NCI-H2029 treated with DMSO at 0.1 percent for 48 hours (cell line): ENCODE measurements around the gene CERKL.

Experiments used
- DNase-seq: peaks from one replicate; lab custom pipeline; 2025; lab: John Stamatoyannopoulos, UW

The CERKL gene

DNA sequence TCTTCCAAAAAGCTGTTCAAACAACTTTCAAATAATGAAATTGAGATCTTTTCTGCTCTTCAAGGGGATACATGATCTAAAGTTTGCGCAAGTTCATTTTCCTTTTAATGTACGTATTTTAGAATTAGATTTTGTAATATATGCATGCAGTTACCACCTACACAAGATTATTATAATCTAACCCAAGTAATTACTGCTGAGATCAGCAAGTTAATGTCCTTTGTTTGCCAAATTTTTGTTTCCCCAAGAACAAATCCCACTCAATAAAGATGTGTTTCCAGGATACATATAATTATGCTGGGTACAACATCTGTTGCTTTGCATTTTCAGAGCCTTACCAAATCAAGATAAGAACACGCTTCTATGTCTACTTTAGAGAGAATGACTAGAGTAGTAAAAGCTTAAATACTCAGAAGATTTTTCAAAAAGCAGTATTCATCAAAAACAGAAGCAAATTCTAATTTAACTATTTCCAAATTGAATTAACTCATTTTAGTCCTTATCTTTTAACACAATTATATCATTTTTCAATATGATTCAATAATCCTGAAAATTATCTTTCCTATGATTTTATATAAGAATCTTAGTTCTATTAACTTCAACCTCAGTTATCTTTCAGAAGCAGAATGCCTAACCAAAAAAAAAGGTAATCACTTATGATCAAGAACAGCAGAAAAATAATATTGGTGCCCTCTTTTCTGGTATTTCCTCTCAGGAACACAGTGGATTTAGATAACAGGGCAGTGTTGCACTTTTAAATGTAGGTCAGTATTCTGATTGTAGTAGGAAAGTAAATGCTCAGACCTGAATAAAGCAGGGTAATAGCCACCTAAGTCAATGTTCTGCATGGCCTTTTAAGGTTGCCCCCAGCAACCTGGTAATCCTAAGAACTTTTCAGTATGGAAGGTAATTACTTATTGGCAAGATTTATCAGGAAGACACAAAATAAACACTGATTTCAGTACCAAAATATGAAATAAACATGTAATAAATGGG is 28.0 kb downstream of the CERKL start:
- DNase-seq: no peak

DNA sequence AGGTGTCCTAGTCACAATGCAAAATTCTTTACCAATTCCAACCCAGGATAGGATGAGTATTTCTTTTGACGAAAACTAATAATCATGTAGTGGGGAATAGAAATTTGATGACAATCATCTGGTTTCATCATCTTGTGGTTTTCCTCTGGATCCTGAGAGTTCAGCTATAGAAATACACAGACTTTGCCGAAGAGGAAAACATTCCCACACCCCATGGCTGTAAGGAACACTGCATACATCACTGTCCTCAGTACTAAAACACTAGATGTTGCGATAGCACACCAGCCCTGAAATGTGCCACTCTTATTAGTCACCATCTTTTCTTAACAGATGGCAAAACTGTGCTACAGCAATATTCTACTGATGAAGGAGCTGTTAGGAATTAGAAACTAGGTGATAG is 29.4 kb downstream of the CERKL start:
- no peak for DNase-seq

DNA sequence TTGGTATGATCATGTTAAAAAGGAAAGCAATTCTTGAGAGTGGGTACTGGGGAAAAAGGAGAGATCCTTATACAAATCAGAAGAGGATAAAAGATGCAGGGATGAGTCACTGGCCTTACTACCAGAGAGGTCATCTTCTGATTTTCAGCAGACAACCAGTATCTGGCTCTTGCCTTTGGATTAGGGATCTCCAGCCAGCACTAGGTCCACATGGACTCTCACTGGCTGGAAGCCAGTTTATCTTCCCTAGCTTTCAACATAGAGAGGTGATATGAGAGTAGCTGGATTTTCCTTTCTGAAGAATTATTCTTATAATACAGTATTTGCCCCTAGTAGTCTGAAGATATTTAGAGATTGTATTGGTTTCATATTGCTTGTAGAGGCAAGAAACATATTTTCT is 30.2 kb downstream of the CERKL start:
- no peak for DNase-seq

DNA sequence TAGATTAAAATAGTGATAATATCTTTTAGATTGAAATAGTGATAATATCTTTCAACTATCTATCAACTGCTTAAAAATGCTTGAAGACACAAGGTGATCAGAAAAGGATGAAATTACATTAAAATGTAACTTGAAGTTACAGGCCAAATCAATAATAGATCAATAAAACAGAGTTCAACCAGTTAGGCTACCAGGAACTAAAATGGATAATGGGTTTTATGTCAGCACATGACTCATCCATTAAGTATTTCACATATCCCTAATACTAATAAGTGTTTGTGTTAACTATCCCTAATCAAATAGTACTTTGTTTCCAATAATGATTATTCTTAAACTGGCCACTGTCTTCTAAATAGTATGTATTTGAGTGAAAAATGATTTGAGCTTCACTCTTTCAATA is 33.7 kb downstream of the CERKL start:
- no peak for DNase-seq

DNA sequence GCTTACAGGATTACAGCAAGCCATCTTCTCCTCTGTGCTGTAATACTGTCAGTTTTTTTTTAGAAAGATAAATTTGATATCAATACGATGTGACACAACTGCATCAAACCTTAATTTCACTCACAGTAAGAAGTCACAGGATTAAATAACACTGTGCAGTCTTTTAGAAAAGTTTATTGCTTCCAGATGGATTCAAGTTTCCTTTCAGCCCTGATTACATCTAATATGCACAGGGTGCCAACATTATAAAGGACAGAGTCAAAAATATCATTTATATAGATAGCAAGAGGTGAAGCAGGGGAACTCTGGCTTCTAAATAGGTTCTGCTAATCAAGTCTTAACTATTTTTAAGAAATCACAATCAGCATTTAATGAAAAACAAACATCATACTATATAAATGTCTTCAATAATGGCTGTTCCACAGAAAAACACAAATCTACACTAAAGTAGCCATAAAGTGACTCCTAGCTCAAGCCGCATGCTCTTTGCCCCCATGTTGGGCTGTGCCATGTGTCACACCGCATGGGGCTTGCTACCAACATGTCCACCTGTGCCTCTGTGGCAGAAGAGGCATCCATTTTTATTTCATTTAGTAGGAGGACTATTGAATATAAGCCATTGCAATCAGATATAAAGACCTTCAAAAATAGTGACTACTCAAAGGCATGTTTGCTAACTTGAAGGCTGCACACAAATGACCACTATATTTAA is 35.0 kb downstream of the CERKL start:
- no peak for DNase-seq

DNA sequence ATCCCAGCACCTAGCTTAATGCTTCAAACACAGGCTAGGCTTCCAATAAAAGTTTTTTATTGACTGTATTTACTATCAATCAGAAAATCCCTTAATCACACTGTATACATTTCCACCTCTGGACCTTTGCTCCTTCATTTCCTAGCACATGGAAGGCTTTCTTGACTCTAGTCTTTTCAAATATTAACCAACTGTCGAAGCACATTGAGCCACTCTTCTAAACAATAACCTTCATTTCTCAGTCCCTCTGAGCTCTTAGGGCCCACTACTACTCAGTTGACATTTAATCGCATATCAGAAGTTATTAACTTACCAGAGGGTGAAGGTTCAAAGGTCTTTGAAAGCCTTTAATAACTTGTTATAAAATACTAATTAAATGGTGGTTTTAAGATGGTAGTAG is 37.4 kb downstream of the CERKL start:
- DNase-seq: no peak

DNA sequence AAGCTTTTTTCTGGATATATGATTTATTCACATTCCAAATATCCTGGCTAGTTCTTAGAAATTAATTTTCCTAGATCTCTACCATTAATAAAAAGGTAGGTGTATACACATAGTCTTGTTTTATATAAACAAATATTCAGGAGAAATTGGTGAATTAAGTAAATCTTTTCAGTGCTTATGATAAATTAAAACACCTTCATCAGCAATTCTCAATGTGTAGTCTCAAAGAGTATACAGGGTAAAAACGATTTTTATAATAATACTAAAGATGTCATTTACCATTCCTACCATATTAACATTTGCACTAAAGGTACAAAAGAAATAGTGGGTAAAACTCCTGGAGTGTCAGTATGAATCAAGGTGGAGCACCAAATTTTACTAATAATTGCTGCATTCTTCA is 40.2 kb downstream of the CERKL start:
- DNase-seq: no peak

DNA sequence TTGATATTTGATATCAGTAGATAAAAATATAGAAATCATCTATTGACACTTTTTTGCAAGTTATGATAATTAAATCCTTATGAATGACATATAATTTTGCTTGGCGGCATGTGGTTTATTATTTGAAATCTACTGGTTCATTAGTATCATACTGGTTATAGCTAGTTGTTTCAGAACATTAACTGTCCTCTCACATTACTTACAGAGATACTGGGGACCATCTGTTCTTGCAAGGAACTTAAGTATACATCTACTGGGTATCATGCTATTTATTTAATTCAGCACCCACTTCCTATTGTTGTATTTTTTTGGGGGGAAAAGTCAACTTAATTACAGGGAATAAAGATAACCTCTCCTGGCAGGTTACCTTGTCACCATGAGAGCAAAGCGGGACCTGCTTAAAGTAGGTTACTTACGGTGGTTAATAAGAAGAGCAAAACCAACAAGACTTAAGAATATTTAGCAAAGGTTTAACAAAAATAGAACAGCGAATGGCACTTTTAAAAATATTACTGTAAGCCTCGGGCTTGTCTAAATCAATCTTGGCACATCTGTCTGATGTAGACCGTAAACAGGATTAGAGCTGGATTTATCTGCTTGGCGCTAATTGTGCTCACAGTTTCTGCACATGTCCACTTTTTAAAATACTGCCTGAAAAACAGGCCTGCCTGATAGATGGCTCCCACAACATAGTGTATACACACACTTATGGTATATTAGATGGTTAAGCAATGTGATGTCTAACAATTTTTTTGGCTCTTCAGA is 41.8 kb downstream of the CERKL start:
- no peak for DNase-seq

DNA sequence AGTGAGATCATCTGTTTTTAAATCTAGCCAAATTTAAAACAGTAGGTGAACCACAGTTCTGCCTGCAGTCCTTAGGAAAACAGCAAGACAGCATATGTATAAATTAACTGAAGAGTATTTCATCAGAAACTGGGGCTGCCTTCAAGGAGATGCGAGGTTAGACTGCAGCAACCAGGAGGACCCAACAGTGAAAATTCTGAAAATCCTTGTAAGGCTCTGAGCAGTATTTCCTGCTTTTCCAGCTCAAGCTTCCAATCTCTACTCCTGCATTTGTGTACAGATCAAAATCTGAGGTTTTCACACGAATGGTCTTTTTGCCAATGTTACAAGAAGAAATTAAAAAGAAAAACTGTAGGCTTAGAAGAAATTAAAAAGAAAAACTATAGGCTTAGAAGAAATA is 43.7 kb downstream of the CERKL start:
- DNase-seq: no peak

DNA sequence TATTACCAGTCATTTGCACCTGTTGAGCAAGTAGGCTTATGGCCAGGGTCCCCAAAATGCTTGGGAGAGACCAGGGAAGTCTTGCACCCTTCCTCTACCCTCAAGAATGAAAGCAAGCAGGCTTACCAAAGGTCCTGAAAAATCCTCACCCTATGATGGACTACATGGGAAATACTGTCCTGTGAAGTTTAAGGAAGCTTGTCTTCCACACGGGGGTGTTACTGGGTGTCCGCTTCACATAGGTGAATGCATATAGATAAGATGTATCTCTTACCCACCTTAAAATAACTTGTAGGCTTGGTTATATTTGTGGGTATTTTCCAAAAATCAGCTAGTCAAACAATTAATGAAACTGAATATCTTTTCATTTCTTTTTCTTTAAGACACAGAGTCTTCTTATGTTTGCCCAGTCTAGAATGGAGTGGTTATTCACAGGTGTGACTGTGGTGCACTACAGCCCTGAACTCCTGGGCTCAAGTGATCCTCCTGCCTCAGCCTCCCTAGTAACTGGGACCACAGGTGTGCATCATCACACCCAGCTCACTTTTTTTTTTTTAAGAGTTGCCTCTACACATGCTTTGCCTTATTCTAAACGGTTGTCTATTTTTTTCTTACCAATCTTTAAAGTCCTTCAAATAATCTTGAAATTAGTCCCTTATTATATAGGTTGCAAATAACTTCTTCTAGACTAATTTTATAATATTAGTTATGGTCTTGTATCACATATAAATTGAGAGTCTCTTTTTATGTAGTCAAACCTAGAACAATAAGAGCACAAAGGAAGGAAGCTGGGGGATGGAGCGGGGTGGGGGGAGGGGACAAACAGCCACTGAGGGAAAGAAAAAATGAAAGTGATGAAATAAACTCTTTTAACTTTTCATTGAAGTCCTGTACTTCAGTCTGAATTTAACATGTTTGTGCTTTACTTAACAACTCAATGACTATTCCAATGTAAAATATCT is 49.0 kb downstream of the CERKL start:
- DNase-seq: no peak

DNA sequence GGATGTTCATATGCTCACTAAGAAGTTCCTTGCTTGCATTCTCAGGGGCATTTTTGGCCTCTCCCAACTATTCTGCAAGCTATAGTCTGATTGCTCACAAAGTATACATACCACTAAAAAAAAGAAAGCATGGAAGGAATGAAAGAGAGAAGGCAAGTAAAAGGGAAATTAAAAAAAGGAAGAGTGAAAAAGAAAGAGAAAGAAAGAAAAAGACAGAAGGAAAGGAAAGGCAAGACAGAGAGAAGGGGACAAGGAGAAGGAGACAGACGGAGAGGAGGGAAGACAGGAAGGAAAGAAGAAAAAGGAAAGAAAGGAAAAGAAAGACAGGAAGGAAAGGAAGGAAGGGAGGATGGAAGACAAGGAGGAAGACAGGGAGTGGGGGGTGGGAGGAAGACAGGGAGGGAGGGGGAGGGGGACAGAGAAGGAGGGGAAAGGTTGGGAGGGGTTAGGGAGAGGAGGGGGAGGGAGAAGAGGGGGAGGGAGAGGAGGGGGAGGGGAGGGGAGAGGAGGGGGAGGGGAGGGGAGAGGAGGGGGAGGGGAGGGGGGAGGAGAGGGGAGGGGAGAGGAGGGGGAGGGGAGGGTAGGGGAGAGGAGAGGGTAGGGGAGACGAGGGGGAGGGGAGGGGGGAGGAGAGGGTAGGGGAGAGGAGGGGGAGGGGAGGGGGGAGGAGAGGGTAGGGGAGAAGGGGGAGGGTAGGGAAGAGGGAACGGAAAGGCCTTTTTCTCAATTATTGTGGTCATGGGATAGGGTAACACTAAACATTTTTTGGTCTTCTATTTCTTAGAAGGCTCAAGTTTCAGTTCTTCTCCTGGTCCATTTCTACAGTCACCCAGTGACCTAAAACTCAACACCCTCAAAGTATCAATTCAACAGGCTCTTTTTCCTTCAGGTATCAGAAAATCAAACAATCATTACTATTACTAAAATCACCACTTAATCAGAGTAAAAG is 50.7 kb downstream of the CERKL start:
- no peak for DNase-seq

DNA sequence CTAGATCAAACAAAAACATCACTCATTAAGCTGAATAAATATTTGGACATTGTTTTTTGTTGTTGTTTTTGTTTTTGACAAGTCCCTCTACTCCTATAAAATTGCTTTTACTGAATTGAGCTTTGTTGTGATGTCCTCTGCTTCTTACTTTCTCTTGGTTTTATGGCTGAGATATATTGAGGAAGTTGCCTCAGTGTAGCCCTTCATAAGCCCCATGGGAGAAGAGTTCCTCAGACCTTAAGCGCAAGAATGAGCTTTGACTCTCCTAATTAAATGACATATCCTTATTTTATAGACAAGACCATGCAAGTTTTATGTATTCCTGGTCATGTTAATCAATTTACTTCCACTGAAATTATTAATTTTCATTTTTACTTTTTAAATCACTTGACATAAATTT is 54.9 kb downstream of the CERKL start:
- no peak for DNase-seq

DNA sequence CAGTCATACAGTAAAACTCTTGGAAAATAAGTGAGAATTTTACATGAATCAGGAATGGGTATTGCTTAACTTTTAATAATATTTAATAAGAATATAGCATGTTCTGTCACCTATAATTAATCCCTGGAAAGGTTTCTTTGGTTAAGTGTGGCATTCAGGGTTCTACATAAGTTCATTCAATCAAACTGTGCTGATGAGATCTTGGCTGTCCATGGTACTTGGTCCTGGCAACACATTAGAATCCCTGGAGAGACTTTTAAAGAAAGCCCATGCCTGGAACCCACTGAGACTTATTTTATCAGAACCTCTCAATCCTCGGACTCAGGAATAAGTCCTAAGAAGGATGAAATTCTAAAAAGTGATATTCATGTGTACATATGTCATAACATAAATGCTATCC is 60.3 kb downstream of the CERKL start:
- DNase-seq: no peak

DNA sequence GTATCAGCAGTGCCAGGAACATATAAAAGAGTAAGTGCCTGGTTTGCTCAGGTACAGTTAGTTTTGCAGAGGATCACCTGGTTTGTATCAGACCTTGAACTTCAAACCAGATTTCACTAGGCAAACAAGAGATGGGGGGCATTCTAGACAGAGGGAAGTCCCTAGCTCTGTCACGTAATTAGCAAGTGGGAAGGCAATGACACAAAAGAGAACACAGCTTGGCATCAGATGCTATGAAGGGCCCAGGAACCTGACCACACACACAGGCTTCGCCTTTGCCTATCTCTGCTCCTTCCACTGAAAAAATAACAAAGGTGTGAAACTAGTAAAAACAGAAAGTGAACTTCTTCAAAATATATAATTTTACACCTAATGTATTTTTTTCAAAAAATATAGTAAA is 62.6 kb downstream of the CERKL start:
- DNase-seq: no peak

DNA sequence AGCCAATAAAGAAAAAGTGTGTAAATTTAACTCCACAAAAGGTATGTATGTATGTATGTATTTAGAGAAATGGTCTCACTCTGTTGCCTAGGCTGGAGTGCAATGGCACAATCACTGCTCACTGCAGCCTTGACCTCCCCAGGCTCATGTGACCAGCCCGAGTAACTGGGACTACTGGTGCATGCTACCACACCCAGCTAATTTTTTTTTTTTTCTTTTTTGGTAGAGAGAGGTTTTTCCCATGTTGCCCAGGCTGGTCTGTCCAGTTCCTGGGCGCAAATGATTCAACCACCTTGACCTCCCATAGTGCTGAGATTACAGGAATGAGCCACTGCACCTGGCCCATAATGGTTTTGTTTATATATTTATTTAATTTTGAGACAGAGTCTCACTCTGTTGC is 67.1 kb downstream of the CERKL start:
- DNase-seq: no peak

DNA sequence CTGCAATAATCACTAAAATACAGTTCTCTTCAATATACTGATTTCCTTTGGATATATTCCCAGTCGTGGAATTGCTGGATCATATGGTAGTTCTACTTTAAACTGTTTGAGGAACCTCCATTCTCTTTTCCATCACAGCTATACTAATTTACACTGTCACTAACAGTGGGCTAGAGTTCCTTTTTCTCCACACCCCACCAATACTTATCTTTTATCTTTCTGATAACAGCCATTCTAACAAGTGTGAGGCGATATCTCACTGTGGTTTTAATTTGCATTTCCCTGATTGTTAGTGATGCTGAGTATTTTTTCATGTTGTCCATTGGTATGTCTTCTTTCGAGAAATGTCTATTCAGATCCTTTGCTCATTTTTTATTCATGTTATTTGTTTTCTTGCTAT is 68.4 kb downstream of the CERKL start:
- DNase-seq: no peak

DNA sequence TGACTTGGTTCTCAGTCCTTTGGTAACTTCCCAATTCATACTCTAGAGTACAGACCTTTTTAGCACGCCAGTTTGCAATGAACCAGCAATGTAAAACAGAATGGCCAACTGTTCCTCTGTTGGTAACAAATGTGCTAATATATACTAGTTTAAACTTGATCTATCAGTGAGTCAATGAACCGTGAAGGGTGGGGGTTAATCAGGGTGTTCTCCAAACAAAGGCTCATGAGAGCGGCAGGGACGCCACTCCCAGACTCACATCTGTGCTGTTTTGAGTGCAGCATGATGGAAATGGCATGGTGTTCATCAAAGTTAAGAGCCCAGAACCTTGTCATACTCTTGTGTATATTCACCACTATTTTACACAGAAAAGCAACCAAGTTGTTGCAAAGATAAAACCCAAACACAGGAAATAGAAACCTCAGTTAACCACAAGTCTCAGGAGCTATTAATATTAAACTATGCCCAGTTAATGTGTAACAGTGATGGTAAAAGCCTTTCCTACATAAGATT is 70.3 kb downstream of the CERKL start:
- DNase-seq: no peak

DNA sequence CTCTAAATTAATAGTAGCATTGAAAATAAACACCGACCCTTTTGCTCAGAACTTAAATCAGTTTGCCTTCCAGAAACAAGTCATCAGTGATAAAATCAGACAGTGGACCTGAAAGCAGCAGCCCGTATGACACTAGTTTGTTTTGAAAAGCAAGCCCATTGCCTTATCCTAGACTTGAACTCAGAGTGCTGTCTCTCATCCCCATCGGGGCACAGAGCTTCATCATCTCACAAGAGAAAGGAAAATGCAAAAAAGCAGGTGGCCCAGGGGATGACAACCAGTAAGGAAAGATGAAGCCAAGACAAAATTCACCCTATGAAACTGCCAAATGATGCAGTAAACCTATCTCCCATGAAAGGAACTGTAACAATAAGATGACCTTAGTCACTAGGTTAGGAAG is 71.2 kb downstream of the CERKL start:
- DNase-seq: no peak

DNA sequence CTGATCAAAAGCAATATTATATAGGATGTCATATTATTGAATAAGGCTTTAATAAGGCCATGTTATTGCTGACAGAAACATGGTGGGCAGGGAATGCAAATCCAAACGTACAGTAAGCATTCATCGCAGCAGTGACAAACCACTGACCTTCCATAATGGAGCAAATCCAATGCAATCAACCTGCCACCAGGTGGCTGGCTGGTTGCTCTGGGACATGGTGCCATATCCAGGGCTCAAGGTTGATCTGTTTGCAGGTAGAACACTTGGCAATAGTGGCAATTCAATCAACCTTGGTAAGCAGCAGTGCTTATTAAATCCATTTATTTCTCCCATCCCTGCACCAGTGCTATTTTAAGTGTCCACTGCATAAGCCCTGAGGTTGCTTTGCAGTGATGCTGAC is 75.4 kb downstream of the CERKL start:
- DNase-seq: no peak

DNA sequence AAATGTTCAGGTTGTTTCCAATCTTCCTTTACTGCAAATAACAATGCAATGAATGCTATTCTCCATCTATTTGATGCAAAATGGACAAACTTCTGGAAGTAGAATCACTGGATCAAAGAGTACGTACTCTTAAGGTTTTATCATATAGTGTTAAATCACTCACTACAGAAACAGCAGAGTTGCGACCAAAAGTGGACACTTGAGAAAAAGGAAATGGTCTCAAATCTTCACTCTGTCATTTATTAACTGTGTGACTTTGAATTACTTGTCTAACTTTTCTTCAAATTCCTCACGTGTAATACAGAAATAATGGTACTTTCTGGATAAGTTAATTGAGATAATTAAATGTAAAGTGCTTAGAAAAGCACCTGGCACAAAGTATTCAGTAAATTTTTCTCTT is 78.1 kb downstream of the CERKL start:
- no peak for DNase-seq
